ENCODE data around the gene IFNL2.
"Not testable (repeated sequence)": the region's sequence is repeated elsewhere in the genome, so short reads cannot be mapped to it uniquely, and the experiment has no call there.

IFNL2 gene

GRCh38 chr19:39251846-39252245, 16.4 kb upstream of the IFNL2 start:
- FAIRE-seq (no peak), DNase-seq (ENCODE audit: extremely low spot score, insufficient read length, low read depth) (no peak)

GRCh38 chr19:39252458-39252857, 15.7 kb upstream of the IFNL2 start:
- FAIRE-seq (no peak), DNase-seq (ENCODE audit: extremely low spot score, insufficient read length, low read depth) (no peak)

- no peak for DNase-seq (ENCODE audit: extremely low spot score, insufficient read length, low read depth)
- FAIRE-seq, result no peak
Observed at GRCh38 chr19:39253374-39254149, 14.6 kb upstream of the IFNL2 start.

GRCh38 chr19:39254531-39255345, 13.5 kb upstream of the IFNL2 start:
- DNase-seq (ENCODE audit: extremely low spot score, insufficient read length, low read depth) (no peak), FAIRE-seq (no peak)

- no peak for FAIRE-seq
- DNase-seq (ENCODE audit: extremely low spot score, insufficient read length, low read depth), result no peak
Observed at GRCh38 chr19:39257227-39257626, 11.0 kb upstream of the IFNL2 start.

- FAIRE-seq (no peak), DNase-seq (ENCODE audit: extremely low spot score, insufficient read length, low read depth) (no peak)
Observed at GRCh38 chr19:39261704-39262103, 6.5 kb upstream of the IFNL2 start.

GRCh38 chr19:39262496-39262895, 5.7 kb upstream of the IFNL2 start:
- DNase-seq (ENCODE audit: extremely low spot score, insufficient read length, low read depth), result no peak
- no peak for FAIRE-seq

- no peak for DNase-seq (ENCODE audit: extremely low spot score, insufficient read length, low read depth)
- FAIRE-seq, result no peak
Observed at GRCh38 chr19:39263912-39264305, 4.3 kb upstream of the IFNL2 start.

- no peak for DNase-seq (ENCODE audit: extremely low spot score, insufficient read length, low read depth)
- FAIRE-seq, result no peak
Observed at GRCh38 chr19:39264306-39265290, 3.6 kb upstream of the IFNL2 start.

GRCh38 chr19:39265321-39265916, 2.8 kb upstream of the IFNL2 start:
- no peak for FAIRE-seq
- no peak for DNase-seq (ENCODE audit: extremely low spot score, insufficient read length, low read depth)

GRCh38 chr19:39268531-39269223, 481 bp downstream of the IFNL2 start:
- DNase-seq (ENCODE audit: extremely low spot score, insufficient read length, low read depth); FAIRE-seq: not testable (repeated sequence)

GRCh38 chr19:39269369-39269768, 1.2 kb downstream of the IFNL2 start:
- DNase-seq (ENCODE audit: extremely low spot score, insufficient read length, low read depth); FAIRE-seq: not testable (repeated sequence)

- DNase-seq (ENCODE audit: extremely low spot score, insufficient read length, low read depth) (no peak), FAIRE-seq (no peak)
Observed at GRCh38 chr19:39270036-39270871, 2.1 kb downstream of the IFNL2 start.

- not testable (repeated sequence) for DNase-seq (ENCODE audit: extremely low spot score, insufficient read length, low read depth); FAIRE-seq
Observed at GRCh38 chr19:39273859-39274258, 5.7 kb downstream of the IFNL2 start.

GRCh38 chr19:39275578-39275977, 7.4 kb downstream of the IFNL2 start:
- no peak for FAIRE-seq
- no peak for DNase-seq (ENCODE audit: extremely low spot score, insufficient read length, low read depth)

GRCh38 chr19:39276740-39277139, 8.5 kb downstream of the IFNL2 start:
- DNase-seq (ENCODE audit: extremely low spot score, insufficient read length, low read depth), result no peak
- no peak for FAIRE-seq

- FAIRE-seq (no peak), DNase-seq (ENCODE audit: extremely low spot score, insufficient read length, low read depth) (no peak)
Observed at GRCh38 chr19:39277598-39277997, 9.4 kb downstream of the IFNL2 start.

GRCh38 chr19:39282021-39282420, 13.8 kb downstream of the IFNL2 start:
- FAIRE-seq (no peak), DNase-seq (ENCODE audit: extremely low spot score, insufficient read length, low read depth) (no peak)
